HG02938 (cell line): Measurements from ENCODE around the gene GNG14.
"Not testable (repeated sequence)": the region's sequence is repeated elsewhere in the genome, so short reads cannot be mapped to it uniquely, and the experiment has no call there.

ENCODE experiments used
- ATAC-seq: cut with Tn5 transposase; IDR thresholded peaks from one replicate; pipeline ENCODE4 v1.9.1; 2021; ENCODE audit warnings: mild to moderate bottlenecking, moderate library complexity; ENCODE audit not compliant: unreplicated experiment

The GNG14 gene

DNA sequence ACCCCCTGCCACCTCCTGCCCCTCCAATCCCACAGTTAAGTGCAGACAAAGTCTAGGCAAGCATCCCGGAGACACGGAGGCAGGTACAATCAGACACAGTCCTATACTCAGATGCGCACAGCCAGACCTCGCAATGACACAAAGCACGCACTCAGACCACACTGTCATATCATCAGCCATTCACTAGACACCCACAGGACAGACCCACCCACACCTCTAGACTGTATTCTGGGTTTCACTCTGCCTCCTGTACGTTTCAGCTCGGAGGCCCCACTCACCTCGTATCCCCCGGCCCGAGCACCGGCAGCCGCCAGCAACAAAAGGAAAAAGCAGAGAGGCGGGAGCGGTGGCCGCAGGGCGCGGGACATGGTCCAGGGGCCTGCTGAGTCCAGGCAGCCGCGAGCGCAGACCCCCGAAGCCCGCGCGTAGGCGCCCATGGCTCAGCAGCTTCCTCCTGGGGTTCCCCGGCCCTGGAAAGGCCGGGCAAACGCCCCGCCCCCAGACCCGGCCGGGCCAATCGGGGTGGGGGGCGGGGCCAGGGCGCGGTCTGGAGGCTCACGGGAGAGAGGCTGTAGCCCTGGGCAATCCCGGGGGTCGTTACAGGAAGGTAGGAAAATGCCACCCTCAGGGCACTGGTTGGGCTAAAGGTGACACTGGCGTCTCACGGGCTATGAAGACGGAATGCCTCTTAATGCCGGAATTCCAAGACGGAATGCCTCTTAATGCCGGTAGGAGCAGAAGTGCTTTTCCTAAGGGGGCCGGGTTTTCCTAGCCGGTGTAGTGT, 21.3 kb upstream of the GNG14 start, which contains the start of the genes MAN2B1 and WDR83:
MAN2B1 (minus strand) TSS at position 478 of the 784 bp plus-strand sequence; CDS start at position 437, 41 bp downstream.
WDR83 (plus strand) TSS at position 543 of the 784 bp plus-strand sequence. CDS start 2,984 bp downstream, outside the sequence.
- ATAC-seq, result peak; percentile 32

DNA sequence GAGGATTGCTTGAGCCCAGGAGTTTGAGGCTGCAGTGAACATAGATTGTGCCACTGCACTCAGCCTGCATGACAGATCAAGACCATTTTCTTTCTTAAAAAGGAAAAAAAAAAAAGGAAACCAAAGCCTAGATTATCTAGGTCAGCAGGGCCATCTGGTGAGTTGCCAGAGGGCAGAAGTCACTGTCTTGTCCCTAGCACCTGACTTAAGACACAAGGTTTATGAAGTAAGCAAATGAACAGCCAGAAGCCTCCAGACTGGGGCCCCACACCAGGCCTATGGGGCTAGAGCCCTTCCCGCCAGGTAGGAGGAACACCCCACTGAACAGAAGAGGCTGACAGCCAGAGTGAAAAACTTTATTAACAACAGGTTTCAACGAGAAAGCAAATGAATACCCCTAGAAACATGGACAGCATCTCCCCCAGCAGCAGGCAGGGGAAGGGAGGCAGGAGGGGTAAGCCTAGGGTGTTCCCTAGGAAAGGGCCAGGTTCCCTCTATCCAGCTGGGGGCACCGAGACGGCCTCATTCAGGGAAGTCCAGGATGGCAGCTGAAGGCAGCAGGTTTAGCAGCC, 20.0 kb upstream of the GNG14 start:
- ATAC-seq, result no peak

DNA sequence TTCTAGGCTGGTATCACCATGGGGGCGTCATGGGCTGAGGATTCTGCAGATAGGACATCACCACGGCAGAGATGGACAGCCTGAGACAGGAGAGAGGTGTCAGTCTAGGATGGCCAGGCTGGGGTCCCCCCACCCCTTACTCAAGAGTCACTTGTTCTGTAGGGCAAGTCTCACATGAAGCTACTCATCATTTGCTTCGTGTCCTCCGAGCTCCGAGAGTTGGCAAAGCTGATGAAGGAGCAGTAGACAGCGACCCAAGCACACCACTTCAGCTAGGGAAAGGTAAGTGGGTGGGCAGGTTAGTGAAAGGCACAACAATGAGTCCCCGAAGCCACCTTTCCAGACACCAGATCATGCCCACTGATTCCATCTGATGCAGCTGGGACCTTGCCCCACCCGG, 19.5 kb upstream of the GNG14 start:
- no peak for ATAC-seq

DNA sequence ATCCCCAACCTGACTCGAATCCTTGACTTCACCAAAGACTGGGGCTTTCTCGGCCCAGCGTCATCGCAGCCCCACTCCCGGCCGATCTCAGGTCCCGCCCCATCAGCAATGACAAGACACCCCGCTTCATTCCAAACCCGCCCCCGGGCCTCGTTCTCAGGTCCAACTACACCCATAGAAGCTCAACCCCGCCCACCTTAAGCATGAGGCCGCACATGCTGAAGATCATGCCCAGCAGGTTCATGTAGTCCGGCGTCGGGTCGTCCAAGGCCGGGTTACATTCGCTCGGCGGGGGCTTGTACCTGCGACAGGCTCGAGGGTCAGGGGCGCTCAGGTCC, 18.9 kb upstream of the GNG14 start:
- ATAC-seq, result no peak

DNA sequence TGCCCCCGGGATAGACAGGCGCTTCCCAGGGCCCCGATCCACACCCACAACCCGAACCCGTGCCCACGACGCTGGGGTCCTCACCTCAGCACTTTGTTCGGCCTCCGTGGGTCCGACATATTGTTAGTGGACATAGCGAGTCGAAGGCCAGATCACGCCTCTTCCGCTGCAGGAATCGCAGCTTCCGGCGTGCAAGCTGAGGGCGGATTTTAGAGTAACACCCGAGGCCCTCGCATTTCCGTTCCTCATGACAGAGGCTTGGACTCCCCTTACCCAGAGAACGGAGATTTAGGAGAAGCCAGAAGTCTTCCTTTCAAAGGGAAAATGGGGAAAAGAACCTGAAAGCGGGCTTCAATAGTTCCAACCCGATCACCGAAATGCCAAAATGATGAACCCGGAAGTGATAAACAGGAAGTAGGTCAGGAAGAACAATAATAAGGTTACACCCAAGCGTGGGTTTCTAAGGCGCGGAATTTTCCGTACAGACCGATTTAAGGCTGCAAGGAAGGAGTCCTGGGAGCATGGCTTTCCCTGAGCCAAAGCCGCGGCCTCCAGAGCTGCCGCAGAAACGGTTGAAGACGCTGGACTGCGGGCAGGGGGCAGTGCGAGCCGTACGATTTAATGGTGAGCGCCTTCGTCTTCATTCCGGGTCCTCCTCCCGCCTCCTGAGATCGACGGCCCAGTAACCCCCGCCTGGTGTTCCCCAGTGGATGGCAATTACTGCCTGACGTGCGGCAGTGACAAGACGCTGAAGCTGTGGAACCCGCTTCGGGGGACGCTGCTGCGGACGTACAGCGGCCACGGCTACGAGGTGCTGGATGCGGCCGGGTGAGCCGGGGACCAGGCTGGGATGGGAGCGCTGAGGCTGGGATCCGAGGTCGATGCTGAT, 18.3 kb upstream of the GNG14 start:
- peak; percentile 35 for ATAC-seq

DNA sequence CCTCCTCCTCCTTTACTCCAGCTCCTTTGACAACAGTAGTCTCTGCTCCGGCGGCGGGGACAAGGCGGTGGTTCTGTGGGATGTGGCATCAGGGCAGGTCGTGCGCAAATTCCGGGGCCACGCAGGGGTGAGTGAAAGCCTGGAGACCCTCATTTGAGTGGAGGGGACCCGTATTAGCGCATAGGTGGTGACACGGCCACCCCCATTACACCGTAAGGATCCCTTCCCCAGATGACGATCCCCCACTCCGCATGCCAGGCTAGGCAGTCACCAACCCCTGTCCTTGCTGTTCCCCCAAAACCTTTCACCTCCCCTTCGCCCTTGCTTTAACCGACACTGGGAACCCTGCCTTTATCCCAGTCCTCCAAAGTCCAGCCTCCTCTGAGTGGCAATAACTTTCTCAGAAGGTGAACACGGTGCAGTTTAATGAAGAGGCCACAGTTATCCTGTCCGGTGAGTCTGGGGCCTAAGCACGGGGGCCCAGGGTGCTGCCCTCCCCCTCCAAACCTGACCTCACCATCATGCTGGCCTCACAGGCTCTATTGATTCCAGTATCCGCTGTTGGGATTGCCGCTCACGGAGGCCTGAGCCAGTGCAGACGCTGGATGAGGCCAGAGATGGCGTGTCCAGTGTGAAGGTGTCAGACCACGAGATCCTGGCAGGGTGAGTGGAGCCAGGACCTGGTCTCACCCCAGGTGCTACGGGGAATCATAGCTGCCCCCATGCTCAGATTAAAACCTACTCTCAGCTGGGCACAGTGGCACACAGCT, 17.5 kb upstream of the GNG14 start:
- ATAC-seq, result no peak

DNA sequence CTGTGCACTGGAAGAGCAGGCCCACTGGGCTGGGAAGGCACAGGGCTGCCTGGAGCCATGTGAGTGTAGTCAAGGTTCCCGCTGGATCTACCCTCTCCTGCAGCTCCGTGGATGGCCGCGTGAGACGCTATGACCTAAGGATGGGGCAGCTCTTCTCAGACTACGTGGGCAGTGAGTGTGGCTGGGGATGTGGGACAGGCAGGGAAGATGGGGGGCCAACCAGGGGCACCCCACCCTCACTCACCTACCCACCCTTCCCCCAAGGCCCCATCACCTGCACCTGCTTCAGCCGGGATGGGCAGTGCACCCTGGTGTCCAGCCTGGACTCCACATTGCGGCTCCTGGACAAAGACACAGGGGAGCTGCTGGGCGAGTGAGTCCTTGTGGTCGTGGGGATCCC, 15.1 kb upstream of the GNG14 start:
- no peak for ATAC-seq

DNA sequence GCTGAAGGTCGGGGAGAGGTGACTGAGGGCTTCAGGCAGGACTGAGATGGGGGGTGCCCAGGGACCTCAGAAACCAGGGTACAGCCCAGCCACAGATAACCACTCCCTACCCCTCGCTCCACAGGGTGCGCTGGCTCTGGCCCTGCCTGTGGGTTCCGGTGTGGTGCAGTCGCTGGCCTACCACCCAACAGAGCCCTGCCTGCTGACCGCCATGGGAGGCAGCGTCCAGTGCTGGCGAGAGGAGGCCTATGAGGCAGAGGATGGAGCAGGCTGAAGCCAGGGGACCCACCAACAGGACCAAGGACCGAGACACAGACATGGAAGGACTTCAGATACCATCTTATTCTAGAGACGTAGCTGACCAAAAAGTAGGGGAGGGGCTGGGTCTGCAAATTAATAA, 12.4 kb upstream of the GNG14 start:
- no peak for ATAC-seq

DNA sequence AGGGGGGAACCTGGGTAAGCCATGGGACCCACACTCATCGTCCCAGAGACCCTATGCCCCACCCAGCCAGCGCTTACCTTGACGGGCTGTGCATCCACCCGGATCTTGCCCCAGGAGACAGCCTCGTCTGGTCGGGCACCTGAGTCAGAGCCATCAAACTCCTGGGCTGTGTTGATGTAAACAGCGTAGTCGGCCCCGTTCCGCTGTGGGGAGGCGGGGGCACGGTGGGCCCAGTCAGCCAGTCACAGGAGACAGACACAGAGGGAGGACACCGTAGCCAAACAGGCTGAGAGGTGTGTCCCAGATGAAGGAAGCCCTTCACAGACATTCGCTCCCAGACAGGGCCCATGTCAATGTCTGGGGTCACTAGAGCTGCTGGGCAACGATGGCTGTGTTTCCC, 11.9 kb upstream of the GNG14 start:
- no peak for ATAC-seq

DNA sequence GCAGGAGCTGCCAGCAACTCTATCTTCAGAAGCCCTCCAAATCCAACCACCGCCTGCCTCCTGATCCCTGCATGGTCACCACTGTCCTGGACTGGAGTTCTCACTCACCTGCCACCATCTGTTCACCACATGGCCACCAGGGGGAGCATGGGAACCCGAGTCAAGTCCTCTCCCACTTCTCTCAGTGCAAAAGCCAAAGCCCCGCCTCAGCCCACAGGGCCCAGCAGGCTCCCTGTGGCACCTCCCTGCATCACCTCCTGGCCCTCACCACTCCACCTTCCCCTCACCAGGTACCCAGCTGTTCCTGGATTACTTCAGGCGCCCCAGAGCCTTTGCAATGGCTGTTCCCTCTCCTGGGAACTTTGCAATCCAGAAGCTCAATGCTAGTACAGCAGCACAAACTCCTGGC, 11.4 kb upstream of the GNG14 start:
- ATAC-seq, result no peak

DNA sequence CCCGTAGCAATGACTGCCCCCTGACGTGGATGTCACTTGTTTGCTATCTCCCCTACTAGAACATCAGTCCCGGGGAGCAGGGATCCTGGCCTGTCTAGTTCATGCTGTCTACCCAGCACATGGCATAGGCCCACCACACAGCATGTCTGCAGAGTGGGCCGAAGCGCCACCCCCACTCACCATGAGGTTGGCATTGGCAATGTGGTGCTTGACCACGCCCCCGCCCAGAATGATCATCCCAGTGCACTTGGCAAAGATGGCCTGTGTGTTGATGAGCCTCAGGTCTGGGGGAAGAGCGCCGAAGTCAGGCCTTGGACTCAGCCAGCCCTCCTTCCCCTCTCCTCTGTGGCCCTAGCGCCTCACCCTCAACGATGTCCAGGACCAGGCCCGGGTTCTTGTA, 10.9 kb upstream of the GNG14 start:
- ATAC-seq, result no peak

DNA sequence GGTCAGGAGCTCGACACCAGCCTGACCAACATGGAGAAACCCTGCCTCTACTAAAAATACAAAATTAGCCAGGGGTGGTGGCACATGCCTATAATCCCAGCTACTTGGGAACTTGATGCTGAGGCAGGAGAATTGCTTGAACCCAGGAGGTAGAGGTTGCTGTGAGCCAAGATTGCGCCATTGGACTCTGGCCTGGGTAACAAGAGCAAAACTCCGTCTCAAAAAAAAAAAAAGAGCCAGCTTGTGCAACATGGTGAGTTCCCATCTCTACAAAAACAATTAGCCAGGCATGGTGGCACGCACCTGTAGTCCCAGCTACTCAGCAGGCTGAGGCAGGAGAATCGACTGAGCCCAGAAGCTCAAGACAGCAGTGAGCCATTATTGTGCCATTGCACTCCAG, 9.8 kb upstream of the GNG14 start:
- not testable (repeated sequence) for ATAC-seq

DNA sequence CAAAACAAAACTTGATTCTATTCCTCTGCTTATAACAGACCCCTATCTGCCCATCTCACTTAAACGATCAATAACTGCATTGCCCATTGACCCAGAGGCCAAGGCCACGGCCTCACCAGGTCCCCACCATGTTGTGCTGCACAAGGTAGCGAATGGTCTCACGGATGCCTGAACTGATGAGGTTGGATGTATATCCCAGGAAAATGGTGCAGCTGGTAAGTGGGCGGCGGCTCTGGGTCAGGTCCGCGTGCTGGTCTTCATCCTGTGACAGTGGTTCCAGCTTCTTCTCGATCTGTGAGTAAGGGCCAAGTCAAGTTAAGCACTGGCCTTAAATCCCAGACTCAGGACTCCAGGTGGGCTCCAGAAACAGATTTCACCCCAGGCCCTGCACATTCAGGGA, 7.8 kb upstream of the GNG14 start:
- ATAC-seq, result no peak

DNA sequence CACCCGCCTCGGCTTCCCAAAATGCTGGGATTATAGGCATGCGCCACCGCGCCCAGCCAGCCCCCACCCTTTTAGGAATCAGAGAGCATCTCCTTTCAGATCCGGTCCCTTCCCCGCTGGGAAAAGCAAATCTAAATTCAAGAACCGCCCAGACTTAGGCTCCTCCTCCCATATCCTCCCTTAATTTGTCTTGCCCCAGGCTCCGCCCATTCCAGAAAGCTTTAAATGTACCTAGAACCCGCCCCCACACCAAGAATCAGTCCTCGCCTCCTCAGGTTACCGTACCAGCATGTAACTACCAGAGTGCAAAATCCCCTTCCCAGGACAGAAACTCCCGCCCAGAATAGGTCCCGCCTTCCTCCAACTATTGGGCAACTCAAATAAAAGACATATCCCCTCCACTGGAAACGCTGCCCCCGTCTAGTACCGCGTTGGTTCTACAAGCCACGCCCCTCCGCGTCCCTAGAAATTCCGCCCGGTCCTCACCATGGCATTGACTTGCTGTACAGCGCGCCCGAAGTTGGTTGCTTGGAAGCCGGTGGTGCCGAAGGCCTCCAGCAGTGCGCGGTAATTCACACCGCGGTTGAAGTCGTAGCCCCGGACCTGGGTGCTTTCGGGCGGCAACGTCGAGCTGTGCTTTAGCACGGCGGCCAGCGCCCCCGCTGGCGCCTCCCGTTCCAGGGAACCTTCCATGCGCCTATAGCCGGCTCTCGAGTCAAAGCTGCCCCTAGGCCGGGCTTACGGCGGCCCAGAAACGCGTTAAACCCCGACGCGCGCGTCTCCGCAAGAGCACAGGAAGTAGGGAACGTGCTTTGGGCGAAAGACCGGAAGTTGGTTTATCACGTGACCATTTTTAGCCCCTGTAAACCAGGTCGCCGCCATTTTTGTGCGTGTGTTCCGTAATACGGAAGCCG, 6.5 kb upstream of the GNG14 start, which contains the start of gene DHPS:
DHPS (minus strand) TSS at position 807 of the 914 bp plus-strand sequence; CDS start at position 693, 114 bp downstream.
- ATAC-seq, result peak; percentile 72

DNA sequence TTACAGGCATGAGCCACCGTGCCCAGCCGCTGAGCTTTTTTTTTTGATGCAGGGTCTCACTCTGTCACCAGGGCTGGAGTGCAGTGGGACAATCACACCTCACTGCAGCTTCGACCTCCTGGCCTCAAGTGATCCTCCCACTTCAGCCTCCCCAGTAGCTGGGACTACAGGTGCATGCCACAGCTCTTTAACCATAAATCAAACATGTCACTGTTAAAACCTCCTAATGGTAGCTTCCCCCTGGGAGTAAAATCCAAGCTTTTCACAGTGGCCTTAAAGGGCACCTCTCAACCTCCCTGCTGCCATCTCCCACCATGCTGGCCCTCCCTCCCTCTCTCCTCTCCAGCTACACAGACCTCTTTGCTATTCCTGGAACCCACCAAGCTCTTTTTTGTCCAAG, 2.0 kb upstream of the GNG14 start:
- ATAC-seq, result no peak

DNA sequence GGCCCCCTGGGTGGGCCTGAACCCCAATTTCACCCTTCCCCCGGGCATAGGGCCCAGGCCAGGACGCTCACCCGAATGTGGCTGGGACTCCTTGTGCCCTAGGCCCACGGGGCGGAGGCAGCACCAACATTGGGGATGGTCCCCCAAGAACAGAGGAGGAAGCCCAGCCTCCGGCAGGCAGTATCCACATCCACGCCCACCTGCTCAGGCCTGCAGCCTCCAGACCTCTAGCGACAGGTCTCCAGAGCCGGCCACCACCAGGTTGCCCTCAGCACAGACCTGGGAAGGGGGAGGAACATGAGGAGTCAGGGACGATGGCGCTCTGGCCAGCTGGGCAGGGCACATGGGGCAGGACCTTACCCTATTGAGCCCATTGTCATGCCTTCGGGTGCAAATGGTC, 1.2 kb downstream of the GNG14 start:
- ATAC-seq, result no peak

DNA sequence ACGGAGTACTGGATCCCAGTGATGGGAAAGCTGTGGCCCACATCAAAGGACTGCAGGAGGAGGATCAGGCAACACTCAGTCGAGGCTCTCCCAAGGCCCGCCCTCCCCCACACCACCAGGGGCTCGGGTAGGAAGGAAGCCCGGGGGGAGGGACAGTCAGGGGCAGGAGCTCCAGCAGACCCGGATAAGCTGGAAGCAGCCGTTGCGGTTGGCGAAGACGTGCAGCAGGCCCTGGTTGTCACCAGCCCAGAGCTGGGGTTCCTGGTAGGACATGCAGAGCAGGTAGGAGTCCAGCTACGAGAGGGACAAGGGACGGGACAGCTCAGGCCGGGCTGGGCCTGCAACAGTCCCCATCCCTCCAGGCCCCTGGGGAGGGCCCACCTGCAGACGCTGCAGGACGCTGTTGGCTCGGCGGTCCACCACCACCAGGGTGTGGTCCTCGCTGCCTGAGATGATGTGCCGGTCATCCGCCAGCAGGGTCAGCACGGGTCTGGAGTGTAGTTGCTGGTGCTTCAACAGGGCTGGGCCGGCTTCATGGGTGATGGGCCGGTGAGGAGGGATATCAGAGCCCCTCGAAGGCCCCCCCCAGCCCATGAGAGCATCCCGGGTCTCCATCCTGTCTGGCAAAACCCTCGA, 1.9 kb downstream of the GNG14 start:
- ATAC-seq, result no peak

DNA sequence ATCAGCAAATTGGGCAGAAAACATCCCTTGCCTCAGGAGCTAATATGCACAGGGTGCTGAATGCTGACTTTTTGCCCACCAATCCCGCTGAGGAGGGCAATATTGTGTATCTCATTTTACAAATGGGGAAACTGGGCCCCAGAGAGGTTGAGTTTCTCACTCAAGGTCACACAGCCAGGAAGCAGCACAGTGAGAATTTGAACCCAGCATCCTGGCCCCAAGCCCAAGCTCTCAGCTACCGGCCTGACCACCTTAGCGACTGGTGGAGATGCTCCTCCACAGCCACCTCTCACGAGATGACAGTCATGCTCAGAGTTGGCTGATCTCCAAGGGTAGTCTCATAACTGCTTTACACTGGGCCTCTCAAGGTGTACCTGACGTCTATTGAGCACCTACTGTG, 5.2 kb downstream of the GNG14 start:
- ATAC-seq, result no peak

DNA sequence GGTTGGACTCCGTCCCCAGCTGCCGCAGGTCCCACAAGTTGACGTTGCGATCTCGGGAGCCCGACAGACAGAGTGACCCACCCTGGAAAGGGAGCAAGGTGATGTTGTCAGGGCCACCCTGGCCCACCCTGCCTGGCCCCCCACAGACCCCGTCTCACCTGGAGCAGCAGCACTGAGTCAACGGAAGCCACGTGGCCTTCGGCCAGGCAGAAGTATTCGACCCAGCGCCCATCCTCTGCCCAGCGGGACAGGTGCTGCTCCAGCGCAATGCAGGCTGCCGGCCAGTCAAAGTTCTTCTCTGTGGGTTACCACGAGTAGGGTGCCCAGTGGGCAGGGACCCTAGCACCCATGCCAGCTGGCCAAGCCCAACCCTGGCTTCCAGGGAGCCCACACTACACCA, 6.8 kb downstream of the GNG14 start:
- no peak for ATAC-seq
